Measurements from ENCODE around the gene PPCDC. TPM values are rescaled to one million over a fixed set of nuclear protein-coding genes. Genes with fewer than 3 reads are reported as not detected.

Gene PPCDC
- total RNA-seq, 1 donor from 2014 or later = 19.1 TPM

- H3K4me3 Mint-ChIP-seq = no peak overlapping the region
- no peaks in the 10 kb centered on the region for H3K4me1 Mint-ChIP-seq (ENCODE audit: unreplicated experiment)
- no peak for TF ChIP-seq CTCF (conservative IDR thresholded peaks at IDR 0.05)
- H3K36me3 Mint-ChIP-seq = no peaks in the 10 kb centered on the region
- no peak for DNase-seq (ENCODE audit: extremely low spot score, unreplicated experiment)
- H3K27ac Mint-ChIP-seq = no peak overlapping the region
- H3K27me3 Mint-ChIP-seq = no peaks in the 10 kb centered on the region
- H3K9me3 Mint-ChIP-seq = no peaks in the 10 kb centered on the region
Measured at GRCh38 chr15:75098404-75098803, 75.0 kb downstream of the PPCDC start.

Other genes starting within 250 kb of the PPCDC start
- 77.4 and 102 TPM in 2 replicates for gene CSK, start 241.5 kb upstream of the PPCDC start, total RNA-seq (ENCODE audit: low replicate concordance)
- not detected in 2 replicates for gene LMAN1L, start 210.8 kb upstream of the PPCDC start, total RNA-seq (ENCODE audit: low replicate concordance)
- gene CPLX3, start 197.0 kb upstream of the PPCDC start, total RNA-seq (ENCODE audit: low replicate concordance) = not detected in 2 replicates
- 44.9 and 46.4 TPM in 2 replicates for gene ULK3, start 180.4 kb upstream of the PPCDC start, total RNA-seq (ENCODE audit: low replicate concordance)
- 58.0 and 100 TPM in 2 replicates for gene SCAMP2, start 150.2 kb upstream of the PPCDC start, total RNA-seq (ENCODE audit: low replicate concordance)
- gene MPI, start 133.5 kb upstream of the PPCDC start, total RNA-seq (ENCODE audit: low replicate concordance) = 32.7 and 50.3 TPM in 2 replicates
- gene FAM219B, start 116.7 kb upstream of the PPCDC start, total RNA-seq (ENCODE audit: low replicate concordance) = 112 and 117 TPM in 2 replicates
- 248 and 307 TPM in 2 replicates for gene COX5A, start 85.5 kb upstream of the PPCDC start, total RNA-seq (ENCODE audit: low replicate concordance)
- 9.9 and 11.3 TPM in 2 replicates for gene RPP25, start 66.8 kb upstream of the PPCDC start, total RNA-seq (ENCODE audit: low replicate concordance)
- 38.1 and 41.8 TPM in 2 replicates for gene SCAMP5, start 28.0 kb upstream of the PPCDC start, total RNA-seq (ENCODE audit: low replicate concordance)
- gene C15orf39, start 178.3 kb downstream of the PPCDC start, total RNA-seq (ENCODE audit: low replicate concordance) = 44.5 and 70.3 TPM in 2 replicates
- not detected in 2 replicates for gene GOLGA6C, start 234.7 kb downstream of the PPCDC start, total RNA-seq (ENCODE audit: low replicate concordance)

Data from type B pancreatic cell (in vitro differentiated cells).